T-helper 2 cell treated with Interferon-gamma antibody and Interleukin-4, amounts not matched to agents 5 μg/mL and 100 μg/mL, for 36 hours (primary cell): ENCODE measurements around the gene ABCC8.

Experiments used
- DNase-seq: peaks from one replicate; pipeline ENCODE4 v3.0.0; 2021; ENCODE audit warnings: low spot score
- H3K27ac Mint-ChIP-seq: one replicate; pipeline ENCODE4 v1.8.0; 2021; ENCODE audit warnings: mild to moderate bottlenecking, mixed read lengths
- H3K27me3 Mint-ChIP-seq: one replicate; pipeline ENCODE4 v1.8.0; 2021; ENCODE audit warnings: low read depth, mixed read lengths
- H3K36me3 Mint-ChIP-seq: one replicate; pipeline ENCODE4 v1.8.0; 2021; ENCODE audit warnings: low read depth, mixed read lengths
- H3K4me1 Mint-ChIP-seq: one replicate; pipeline ENCODE4 v1.8.0; 2021; ENCODE audit warnings: low read depth, mixed read lengths
- H3K4me3 Mint-ChIP-seq: one replicate; pipeline ENCODE4 v1.8.0; 2022; ENCODE audit warnings: mild to moderate bottlenecking, moderate library complexity, mixed read lengths
- H3K9me3 Mint-ChIP-seq: one replicate; pipeline ENCODE4 v1.8.0; 2021; ENCODE audit warnings: mixed read lengths

ABCC8 gene

GRCh38 chr11:17494019-17494418, 17.4 kb upstream of the ABCC8 start:
- H3K27ac Mint-ChIP-seq: no peak overlapping the region
- peaks cover 16% of the 10 kb centered on the region for H3K27me3 Mint-ChIP-seq
- DNase-seq: no peak

GRCh38 chr11:17490938-17491337, 14.3 kb upstream of the ABCC8 start:
- Mint-ChIP-seq H3K4me1 (no peaks in the 10 kb centered on the region), H3K27ac (no peak overlapping the region), H3K36me3 (no peaks in the 10 kb centered on the region), H3K9me3 (no peaks in the 10 kb centered on the region), H3K27me3 (peaks cover 22% of the 10 kb centered on the region), H3K4me3 (no peak overlapping the region)
- no peak for DNase-seq

More at GRCh38 chr11:17494019-17494418, 17.4 kb upstream of the ABCC8 start:
- Mint-ChIP-seq H3K9me3 (no peaks in the 10 kb centered on the region), H3K36me3 (no peaks in the 10 kb centered on the region), H3K4me1 (no peaks in the 10 kb centered on the region), H3K4me3 (no peak overlapping the region)

- no peak for DNase-seq
- Mint-ChIP-seq H3K36me3 (no peaks in the 10 kb centered on the region), H3K27ac (no peak overlapping the region), H3K4me3 (no peak overlapping the region), H3K9me3 (no peaks in the 10 kb centered on the region), H3K27me3 (peaks cover 22% of the 10 kb centered on the region), H3K4me1 (no peaks in the 10 kb centered on the region)
Observed at GRCh38 chr11:17490232-17490631, 13.6 kb upstream of the ABCC8 start.

- H3K4me1 Mint-ChIP-seq: no peaks in the 10 kb centered on the region
- no peak overlapping the region for H3K27ac Mint-ChIP-seq
- no peak for DNase-seq
- peaks cover 22% of the 10 kb centered on the region for H3K27me3 Mint-ChIP-seq
- H3K36me3 Mint-ChIP-seq: no peaks in the 10 kb centered on the region
- no peaks in the 10 kb centered on the region for H3K9me3 Mint-ChIP-seq
- no peak overlapping the region for H3K4me3 Mint-ChIP-seq
Observed at GRCh38 chr11:17489751-17490150, 13.1 kb upstream of the ABCC8 start.

- no peak for DNase-seq
- Mint-ChIP-seq H3K36me3 (no peaks in the 10 kb centered on the region), H3K27ac (no peak overlapping the region), H3K9me3 (peaks cover 5% of the 10 kb centered on the region), H3K27me3 (peaks cover 18% of the 10 kb centered on the region), H3K4me3 (no peak overlapping the region), H3K4me1 (no peaks in the 10 kb centered on the region)
Observed at GRCh38 chr11:17488563-17488962, 11.9 kb upstream of the ABCC8 start.

- H3K4me3 Mint-ChIP-seq: no peak overlapping the region
- H3K27ac Mint-ChIP-seq: no peak overlapping the region
Observed at GRCh38 chr11:17486646-17487045, 10.0 kb upstream of the ABCC8 start.

GRCh38 chr11:17483505-17483904, 6.9 kb upstream of the ABCC8 start:
- Mint-ChIP-seq H3K36me3 (no peaks in the 10 kb centered on the region), H3K4me3 (no peak overlapping the region), H3K4me1 (no peaks in the 10 kb centered on the region), H3K27ac (no peak overlapping the region), H3K27me3 (peaks cover 28% of the 10 kb centered on the region), H3K9me3 (peaks cover 8% of the 10 kb centered on the region)
- DNase-seq: no peak

More at GRCh38 chr11:17486646-17487045, 10.0 kb upstream of the ABCC8 start:
- no peak for DNase-seq
- no peaks in the 10 kb centered on the region for H3K4me1 Mint-ChIP-seq
- H3K36me3 Mint-ChIP-seq: no peaks in the 10 kb centered on the region
- H3K27me3 Mint-ChIP-seq: peaks cover 20% of the 10 kb centered on the region
- peaks cover 8% of the 10 kb centered on the region for H3K9me3 Mint-ChIP-seq

- Mint-ChIP-seq H3K9me3 (peaks cover 8% of the 10 kb centered on the region), H3K4me1 (no peaks in the 10 kb centered on the region), H3K27ac (no peak overlapping the region), H3K27me3 (peaks cover 40% of the 10 kb centered on the region), H3K36me3 (no peaks in the 10 kb centered on the region), H3K4me3 (no peak overlapping the region)
- DNase-seq: no peak
Observed at GRCh38 chr11:17481905-17482304, 5.3 kb upstream of the ABCC8 start.

- H3K9me3 Mint-ChIP-seq: peaks cover 8% of the 10 kb centered on the region
- peaks cover 59% of the 10 kb centered on the region for H3K27me3 Mint-ChIP-seq
- no peak for DNase-seq
- H3K4me1 Mint-ChIP-seq: peaks cover 2% of the 10 kb centered on the region
- H3K36me3 Mint-ChIP-seq: no peaks in the 10 kb centered on the region
- H3K27ac Mint-ChIP-seq: no peak overlapping the region
- no peak overlapping the region for H3K4me3 Mint-ChIP-seq
Observed at GRCh38 chr11:17479284-17480214, 2.9 kb upstream of the ABCC8 start.

GRCh38 chr11:17478070-17478469, 1.4 kb upstream of the ABCC8 start:
- no peaks in the 10 kb centered on the region for H3K9me3 Mint-ChIP-seq
- no peak for DNase-seq
- H3K4me1 Mint-ChIP-seq: peaks cover 2% of the 10 kb centered on the region
- H3K27ac Mint-ChIP-seq: no peak overlapping the region
- H3K4me3 Mint-ChIP-seq: no peak overlapping the region
- no peaks in the 10 kb centered on the region for H3K36me3 Mint-ChIP-seq
- H3K27me3 Mint-ChIP-seq: peaks cover 71% of the 10 kb centered on the region

- Mint-ChIP-seq H3K27ac (no peak overlapping the region), H3K4me3 (no peak overlapping the region), H3K4me1 (peaks cover 2% of the 10 kb centered on the region), H3K9me3 (no peaks in the 10 kb centered on the region), H3K27me3 (peaks cover 75% of the 10 kb centered on the region), H3K36me3 (no peaks in the 10 kb centered on the region)
- no peak for DNase-seq
Observed at GRCh38 chr11:17477361-17477760, 716 bp upstream of the ABCC8 start.

- Mint-ChIP-seq H3K4me3 (no peak overlapping the region), H3K27ac (no peak overlapping the region), H3K4me1 (peaks cover 2% of the 10 kb centered on the region), H3K36me3 (no peaks in the 10 kb centered on the region), H3K27me3 (peaks cover 76% of the 10 kb centered on the region), H3K9me3 (no peaks in the 10 kb centered on the region)
- DNase-seq: no peak
Observed at GRCh38 chr11:17477084-17477333, 364 bp upstream of the ABCC8 start.

- H3K27me3 Mint-ChIP-seq: peaks cover 81% of the 10 kb centered on the region
- H3K4me1 Mint-ChIP-seq: peaks cover 2% of the 10 kb centered on the region
- no peak overlapping the region for H3K27ac Mint-ChIP-seq
- no peaks in the 10 kb centered on the region for H3K36me3 Mint-ChIP-seq
- no peak for DNase-seq
- peak overlapping the region; percentile 32 for H3K4me3 Mint-ChIP-seq
- H3K9me3 Mint-ChIP-seq: no peaks in the 10 kb centered on the region
Observed at GRCh38 chr11:17475666-17476316, 854 bp downstream of the ABCC8 start.

- Mint-ChIP-seq H3K36me3 (no peaks in the 10 kb centered on the region), H3K9me3 (no peaks in the 10 kb centered on the region), H3K4me3 (no peak overlapping the region), H3K27ac (no peak overlapping the region), H3K27me3 (peaks cover 62% of the 10 kb centered on the region), H3K4me1 (peaks cover 2% of the 10 kb centered on the region)
- no peak for DNase-seq
Observed at GRCh38 chr11:17473071-17473744, 3.4 kb downstream of the ABCC8 start.
